A673 (cell line): Measurements from ENCODE around the gene CTNNA3. TPM values are rescaled to one million over a fixed set of nuclear protein-coding genes. Genes with fewer than 3 reads are reported as not detected.

ENCODE experiments used
- BruUV-seq: library from RNA; stranded (reverse); fragments of 400-500 nt; replicated peaks from 2 replicates; lab custom pipeline; 2021; lab: Mats Ljungman, UMichigan
- CTCF ChIA-PET: fragments of 300-600 bp; sonication (Branson Sonifier 250); formaldehyde crosslinking; loops from one replicate; lab custom pipeline; 2022; ENCODE audit warnings: antibody characterized with exemption; lab: Charles Lee
- POLR2A ChIA-PET: fragments of 300-600 bp; sonication (Branson Sonifier 250); formaldehyde crosslinking; loops from one replicate; lab custom pipeline; 2022; ENCODE audit warnings: antibody characterized with exemption; ENCODE audit not compliant: low non-redundant PET; lab: Charles Lee
- DNase-seq: peaks from one replicate; pipeline ENCODE4 v3.0.0-alpha.2; 2015; ENCODE audit warnings: low spot score
- H3K27ac ChIP-seq: fragments of 200-600 bp; sonication (generic); 2 replicates; pipeline ENCODE4 v1.5.1; 2016; ENCODE audit warnings: mixed run types, low read depth, mild to moderate bottlenecking, mixed read lengths, antibody characterized with exemption, low read length; ENCODE audit not compliant: poor library complexity, severe bottlenecking
- H3K27me3 ChIP-seq: fragments of 200-600 bp; sonication (generic); replicated peaks from 2 replicates; pipeline ENCODE4 v1.6.1; 2017; ENCODE audit warnings: mixed run types, low read depth, mild to moderate bottlenecking, mixed read lengths, antibody characterized with exemption, low read length; ENCODE audit not compliant: insufficient read depth, poor library complexity
- H3K36me3 ChIP-seq: fragments of 200-600 bp; sonication (generic); 2 replicates; pipeline ENCODE4 v1.6.1; 2016; ENCODE audit warnings: mixed run types, mild to moderate bottlenecking, mixed read lengths, antibody characterized with exemption, low read length; ENCODE audit not compliant: insufficient read depth, poor library complexity, severe bottlenecking
- H3K4me1 ChIP-seq: fragments of 200-600 bp; sonication (generic); 2 replicates; pipeline ENCODE4 v1.6.1; 2017; ENCODE audit warnings: mixed run types, mild to moderate bottlenecking, mixed read lengths, antibody characterized with exemption, low read length; ENCODE audit not compliant: insufficient read depth, poor library complexity, severe bottlenecking
- H3K4me3 ChIP-seq: fragments of 200-600 bp; sonication (generic); 2 replicates; pipeline ENCODE4 v1.5.1; 2016; ENCODE audit warnings: low read depth, mixed run types, mild to moderate bottlenecking, mixed read lengths, low read length; ENCODE audit not compliant: poor library complexity, severe bottlenecking
- H3K9me3 ChIP-seq: fragments of 200-600 bp; sonication (generic); 2 replicates; pipeline ENCODE4 v1.6.1; 2016; ENCODE audit warnings: mixed run types, low read depth, mild to moderate bottlenecking, mixed read lengths, antibody characterized with exemption, low read length; ENCODE audit not compliant: poor library complexity, severe bottlenecking
- EZH2 ChIP-seq: fragments of 200-600 bp; sonication (generic); IDR thresholded peaks from 2 replicates; pipeline ENCODE4 v1.6.1; 2017; ENCODE audit warnings: borderline replicate concordance, low read depth, mild to moderate bottlenecking, mixed read lengths, antibody characterized with exemption, low read length; ENCODE audit not compliant: poor library complexity, severe bottlenecking
- intact Hi-C: fragments of 100-400 bp; cut with micrococcal nuclease; formaldehyde crosslinking; loops from one replicate; pipeline ENCODE4 v1.10.0; 2022; ENCODE audit not compliant: unreplicated experiment
- total RNA-seq: library from RNA; stranded (reverse); gene quantifications from 2 replicates; pipeline ENCODE4 v1.2.3, GENCODE V29; 2021
- TF ChIP-seq, protein P1 (sequence below): fragments of 300-800, 200-600 bp; sonication (generic); conservative IDR thresholded peaks from 2 replicates; pipeline ENCODE4 v1.5.1; 2017; ENCODE audit warnings: low read depth, mild to moderate bottlenecking, antibody characterized with exemption, low read length, moderate library complexity, mixed read lengths

The CTNNA3 gene
- total RNA-seq, 1 experiment from 2014 or later = not detected

DNA sequence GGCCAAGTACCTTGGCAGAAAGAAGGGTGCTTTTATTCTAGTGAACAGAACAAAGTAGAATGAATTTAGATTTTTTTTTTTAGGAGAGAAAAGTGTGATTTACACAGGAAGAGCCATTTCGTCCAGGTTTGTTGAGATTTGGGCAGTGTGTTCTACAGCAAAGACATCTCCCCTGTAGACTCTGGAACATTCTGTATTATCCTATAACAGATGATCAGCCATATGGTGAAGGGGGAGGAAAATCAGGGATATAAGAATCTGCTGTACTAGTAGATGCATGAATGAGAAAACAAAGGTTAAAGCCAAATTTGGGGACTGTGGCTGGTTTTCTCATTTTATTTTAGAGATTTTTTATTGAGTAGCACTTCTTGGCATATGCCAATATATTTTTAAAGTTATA, 1223.8 kb downstream of the CTNNA3 start:
- Histone ChIP-seq H3K36me3 (no peaks in the 10 kb centered on the region), H3K9me3 (no peaks in the 10 kb centered on the region), H3K27me3 (no peaks in the 10 kb centered on the region), H3K4me3 (no peak overlapping the region), H3K27ac (no peak overlapping the region), H3K4me1 (no peaks in the 10 kb centered on the region)
- TF ChIP-seq, protein P1, sequence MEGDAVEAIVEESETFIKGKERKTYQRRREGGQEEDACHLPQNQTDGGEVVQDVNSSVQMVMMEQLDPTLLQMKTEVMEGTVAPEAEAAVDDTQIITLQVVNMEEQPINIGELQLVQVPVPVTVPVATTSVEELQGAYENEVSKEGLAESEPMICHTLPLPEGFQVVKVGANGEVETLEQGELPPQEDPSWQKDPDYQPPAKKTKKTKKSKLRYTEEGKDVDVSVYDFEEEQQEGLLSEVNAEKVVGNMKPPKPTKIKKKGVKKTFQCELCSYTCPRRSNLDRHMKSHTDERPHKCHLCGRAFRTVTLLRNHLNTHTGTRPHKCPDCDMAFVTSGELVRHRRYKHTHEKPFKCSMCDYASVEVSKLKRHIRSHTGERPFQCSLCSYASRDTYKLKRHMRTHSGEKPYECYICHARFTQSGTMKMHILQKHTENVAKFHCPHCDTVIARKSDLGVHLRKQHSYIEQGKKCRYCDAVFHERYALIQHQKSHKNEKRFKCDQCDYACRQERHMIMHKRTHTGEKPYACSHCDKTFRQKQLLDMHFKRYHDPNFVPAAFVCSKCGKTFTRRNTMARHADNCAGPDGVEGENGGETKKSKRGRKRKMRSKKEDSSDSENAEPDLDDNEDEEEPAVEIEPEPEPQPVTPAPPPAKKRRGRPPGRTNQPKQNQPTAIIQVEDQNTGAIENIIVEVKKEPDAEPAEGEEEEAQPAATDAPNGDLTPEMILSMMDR = no peak
- no peak for TF ChIP-seq EZH2
- POLR2A ChIA-PET = no interaction called here
- no peak for DNase-seq
- intact Hi-C loops = no loop called here
- no TSS peak for BruUV-seq
- CTCF ChIA-PET = no interaction called here

DNA sequence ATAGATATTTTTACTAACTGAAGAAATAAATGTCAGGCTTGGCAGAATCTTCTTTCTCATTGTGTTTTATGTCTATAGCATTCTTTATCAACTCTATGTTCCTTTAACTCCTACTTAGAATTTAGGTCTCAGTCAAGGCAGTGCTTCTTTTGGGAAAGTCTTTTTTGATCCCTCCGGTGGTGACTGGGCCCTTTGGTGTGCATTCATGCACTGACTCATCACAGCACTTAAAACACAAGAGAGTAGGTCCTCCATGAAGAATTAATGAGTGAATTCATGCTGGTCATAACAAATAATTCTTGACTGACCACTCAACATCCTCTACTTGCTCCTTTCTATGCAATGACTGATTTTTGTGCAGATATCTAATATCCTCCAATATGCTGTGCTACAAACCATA, 1229.0 kb downstream of the CTNNA3 start:
- H3K27ac ChIP-seq = no peak overlapping the region
- H3K9me3 ChIP-seq = peaks cover 3% of the 10 kb centered on the region
- no peaks in the 10 kb centered on the region for H3K27me3 ChIP-seq
- intact Hi-C loops = no loop called here
- H3K36me3 ChIP-seq = no peaks in the 10 kb centered on the region
- no peak for DNase-seq
- ChIA-PET CTCF (no interaction called here), POLR2A (no interaction called here)
- no TSS peak for BruUV-seq
- no peak overlapping the region for H3K4me3 ChIP-seq
- no peak for TF ChIP-seq EZH2
- TF ChIP-seq, protein P1 = no peak
- H3K4me1 ChIP-seq = no peaks in the 10 kb centered on the region

DNA sequence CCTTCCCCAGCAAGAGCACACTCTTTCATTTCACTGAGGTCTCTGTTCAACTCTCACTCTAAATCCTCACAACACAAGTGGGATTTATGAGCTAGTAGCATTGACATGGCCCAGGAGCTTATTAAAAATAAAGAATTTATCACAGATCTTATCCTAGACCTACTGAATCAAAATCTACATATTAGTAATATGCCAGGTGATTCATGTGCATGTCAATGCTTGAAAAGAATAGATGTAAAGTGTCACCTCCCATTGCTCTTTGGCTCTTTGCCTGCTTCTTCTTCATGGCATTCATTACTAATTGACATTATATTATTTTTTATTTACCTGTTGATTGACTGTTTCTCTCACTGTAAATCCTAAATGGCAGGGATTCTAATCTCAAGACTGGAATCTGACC, 1229.4 kb downstream of the CTNNA3 start:
- CTCF ChIA-PET = no interaction called here
- intact Hi-C loops = no loop called here
- no TSS peak for BruUV-seq
- no peak overlapping the region for H3K27ac ChIP-seq
- no peak for DNase-seq
- H3K4me1 ChIP-seq = no peaks in the 10 kb centered on the region
- TF ChIP-seq EZH2 = no peak
- TF ChIP-seq, protein P1 = no peak
- peaks cover 3% of the 10 kb centered on the region for H3K9me3 ChIP-seq
- no peaks in the 10 kb centered on the region for H3K36me3 ChIP-seq
- no peak overlapping the region for H3K4me3 ChIP-seq
- POLR2A ChIA-PET = no interaction called here
- H3K27me3 ChIP-seq = no peaks in the 10 kb centered on the region
